CD4-positive, alpha-beta memory T cell (primary cell): ENCODE results near the gene UBXN7. TPM values are rescaled to one million over a fixed set of nuclear protein-coding genes. Genes with fewer than 3 reads are reported as not detected.
A peak's percentile ranks its signal among the peaks of the same experiment; 100 is the strongest.

Experiments used
- CTCF ChIA-PET: fragments of 350-600 bp; sonication (Branson Sonifier 250); formaldehyde crosslinking; loops from one replicate; lab custom pipeline; 2021; ENCODE audit warnings: inconsistent platforms; ENCODE audit not compliant: partially characterized antibody; lab: Charles Lee
- POLR2A ChIA-PET: fragments of 350-600 bp; sonication (Branson Sonifier 250); formaldehyde crosslinking; loops from one replicate; lab custom pipeline; 2021; ENCODE audit not compliant: partially characterized antibody; lab: Charles Lee
- DNase-seq, 5 donors: peaks; one replicate each; pipeline versions ENCODE4 v3.0.0 to v3.0.0-alpha.2; 2020 to 2022; ENCODE audit warnings: mixed read lengths in 1 of 5
- H3K27ac ChIP-seq: one replicate; pipeline ENCODE4 v1.7.0; 2013; ENCODE audit warnings: low read depth, low read length
- H3K27me3 ChIP-seq: 2 replicates; pipeline ENCODE4 v1.7.0; 2013; ENCODE audit warnings: mild to moderate bottlenecking, low read length, moderate library complexity; ENCODE audit not compliant: insufficient read depth
- H3K36me3 ChIP-seq: 2 replicates; pipeline ENCODE4 v1.7.0; 2013; ENCODE audit warnings: mild to moderate bottlenecking, low read length, moderate library complexity; ENCODE audit not compliant: insufficient read depth
- H3K4me1 ChIP-seq: 2 replicates; pipeline ENCODE4 v1.7.0; 2013; ENCODE audit warnings: mild to moderate bottlenecking, low read length, moderate library complexity; ENCODE audit not compliant: insufficient read depth
- H3K4me3 ChIP-seq, 2 donors: one replicate each; pipeline ENCODE4 v1.7.0; 2013; ENCODE audit warnings: low read length in 2 of 2, mild to moderate bottlenecking in 1 of 2
- H3K9me3 ChIP-seq, 2 donors: one replicate each; pipeline ENCODE4 v1.7.0; 2013; ENCODE audit warnings: low read length in 2 of 2, control low read depth in 1 of 2; ENCODE audit not compliant: control insufficient read depth in 1 of 2
- H3K27ac Mint-ChIP-seq, 7 donors: one replicate each; pipeline ENCODE4 v1.8.0; 2020 to 2021; ENCODE audit warnings: mixed read lengths in 7 of 7, mild to moderate bottlenecking in 6 of 7, inconsistent platforms in 3 of 7, moderate library complexity in 3 of 7
- H3K27me3 Mint-ChIP-seq, 2 donors: one replicate each; pipeline ENCODE4 v1.8.0; 2020 to 2021; ENCODE audit warnings: mixed read lengths in 2 of 2
- H3K36me3 Mint-ChIP-seq, 2 donors: one replicate each; pipeline ENCODE4 v1.8.0; 2020 to 2021; ENCODE audit warnings: mixed read lengths in 2 of 2, inconsistent platforms in 1 of 2, mild to moderate bottlenecking in 1 of 2
- H3K4me1 Mint-ChIP-seq, 4 donors: one replicate each; pipeline ENCODE4 v1.8.0; 2020 to 2021; ENCODE audit warnings: mixed read lengths in 4 of 4, mild to moderate bottlenecking in 1 of 4
- H3K4me3 Mint-ChIP-seq, 8 donors: one replicate each; pipeline ENCODE4 v1.8.0; 2020 to 2021; ENCODE audit warnings: mixed read lengths in 8 of 8, mild to moderate bottlenecking in 7 of 8, moderate library complexity in 6 of 8, inconsistent platforms in 3 of 8
- H3K9me3 Mint-ChIP-seq, 8 donors: one replicate each; pipeline ENCODE4 v1.8.0; 2020 to 2021; ENCODE audit warnings: mixed read lengths in 8 of 8, mild to moderate bottlenecking in 5 of 8, inconsistent platforms in 3 of 8, moderate library complexity in 1 of 8
- intact Hi-C: fragments of 100-400 bp; cut with micrococcal nuclease; formaldehyde crosslinking; loops from one replicate; pipeline ENCODE4 v1.15.1; 2023
- polyA plus RNA-seq, 2 donors: library from polyadenylated mRNA; unstranded; fragments of 300-500 nt; fragmentation: Illumina TruSeq; gene quantifications; one replicate each; pipeline ENCODE4 v1.2.3, GENCODE V29; 2021
- total RNA-seq, 2 experiments: library from RNA; stranded (reverse); gene quantifications; one replicate each; pipeline ENCODE4 v1.2.3, GENCODE V29; 2021

Gene UBXN7
- total and polyA plus RNA-seq, 4 experiments from 2014 or later = 16.8 to 90.8 (median 52.1) TPM

DNA sequence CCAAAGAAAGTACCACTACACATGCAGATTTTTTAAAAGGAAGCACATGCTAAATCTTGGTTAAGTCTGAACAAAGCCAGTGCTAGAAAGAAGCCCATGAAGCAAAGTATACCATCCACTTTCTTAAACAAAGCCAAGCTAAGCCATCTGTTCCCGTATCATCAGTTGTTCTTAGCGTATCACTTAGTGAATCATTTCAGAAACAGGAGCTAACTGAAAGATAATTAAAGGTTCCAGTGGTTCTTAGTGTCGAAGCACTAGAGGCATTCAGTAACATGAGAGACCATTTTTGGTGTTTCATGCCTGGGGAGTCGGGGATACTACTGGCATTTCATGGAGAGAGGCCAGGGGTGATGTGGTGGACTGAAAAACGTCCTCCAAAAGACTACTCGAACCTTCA is 12.8 kb downstream of the UBXN7 start:
- H3K4me1 Mint-ChIP-seq = peaks cover 40 to 70% (median 49%) of the 10 kb centered on the region in 4 donors
- CTCF ChIA-PET = interaction anchor here (1.5 kb wide), 1 partner anchor 103 kb away, joined by 3 read pairs; no protein-coding TSS in a partner anchor
- H3K4me3 Mint-ChIP-seq = no peak overlapping the region
- H3K36me3 Mint-ChIP-seq = peaks cover 6% of the 10 kb centered on the region in 2 donors
- DNase-seq = no peak
- H3K27ac Mint-ChIP-seq = peak overlapping the region in 1 of 7 donors; percentile 23
- no peaks in the 10 kb centered on the region for H3K9me3 Mint-ChIP-seq
- no peak overlapping the region for H3K27ac ChIP-seq
- H3K27me3 ChIP-seq = no peaks in the 10 kb centered on the region
- H3K27me3 Mint-ChIP-seq = no peaks in the 10 kb centered on the region
- H3K4me3 ChIP-seq = no peak overlapping the region
- H3K4me1 ChIP-seq = peaks cover 17% of the 10 kb centered on the region
- intact Hi-C loops = no loop called here
- H3K36me3 ChIP-seq = no peaks in the 10 kb centered on the region
- H3K9me3 ChIP-seq = no peaks in the 10 kb centered on the region
- POLR2A ChIA-PET = no interaction called here

DNA sequence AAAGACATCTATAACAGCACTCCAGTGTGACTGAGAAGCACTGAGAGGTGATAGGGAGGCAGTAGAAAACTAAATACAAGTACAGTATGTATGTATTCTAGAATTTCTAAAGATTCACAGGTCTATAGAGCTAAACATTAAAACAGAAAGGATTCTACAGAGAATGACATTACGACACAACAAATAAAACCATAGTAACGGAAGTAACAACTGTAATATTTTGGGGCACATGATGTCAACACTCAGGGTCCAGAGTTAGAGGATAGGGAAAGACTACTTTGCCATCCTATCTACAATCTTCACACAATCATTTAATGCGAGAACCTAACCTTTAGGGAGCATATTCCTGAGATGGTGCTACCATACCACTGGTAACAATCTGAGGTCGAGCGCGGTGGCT is 13.6 kb downstream of the UBXN7 start:
- H3K27ac ChIP-seq = no peak overlapping the region
- no peaks in the 10 kb centered on the region for H3K36me3 ChIP-seq
- H3K4me1 Mint-ChIP-seq = peaks cover 41 to 68% (median 52%) of the 10 kb centered on the region in 4 donors
- no peak overlapping the region for H3K4me3 Mint-ChIP-seq
- H3K36me3 Mint-ChIP-seq = peaks cover 6% of the 10 kb centered on the region in 2 donors
- intact Hi-C loops = no loop called here
- no peaks in the 10 kb centered on the region for H3K9me3 ChIP-seq
- no peaks in the 10 kb centered on the region for H3K27me3 ChIP-seq
- no peaks in the 10 kb centered on the region for H3K27me3 Mint-ChIP-seq
- CTCF ChIA-PET = interaction anchor here (1.5 kb wide), 1 partner anchor 104 kb away, joined by 3 read pairs; no protein-coding TSS in a partner anchor
- H3K9me3 Mint-ChIP-seq = no peaks in the 10 kb centered on the region
- H3K27ac Mint-ChIP-seq = peak overlapping the region in 1 of 7 donors; percentile 8
- DNase-seq = no peak
- peaks cover 19% of the 10 kb centered on the region for H3K4me1 ChIP-seq
- POLR2A ChIA-PET = no interaction called here
- H3K4me3 ChIP-seq = no peak overlapping the region

DNA sequence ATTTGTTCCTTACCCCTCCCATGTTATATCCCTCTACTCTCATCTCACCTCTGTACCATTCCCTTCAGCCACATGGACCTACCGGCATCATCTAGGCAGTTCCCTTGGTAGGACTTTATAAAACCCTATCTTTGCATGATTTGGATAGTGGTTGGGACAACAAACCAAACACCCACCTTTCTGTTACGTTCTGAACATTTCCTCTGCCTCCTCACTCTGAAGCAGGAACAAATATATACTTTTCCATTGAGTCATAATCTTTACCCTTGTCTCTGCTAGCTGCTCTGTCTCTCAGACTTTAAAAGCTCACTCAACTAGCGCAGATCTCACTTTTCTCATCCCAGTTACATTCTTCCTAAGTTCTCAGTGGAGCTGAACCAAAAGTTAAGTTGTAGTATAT is 17.8 kb downstream of the UBXN7 start:
- Histone ChIP-seq H3K4me1 (peaks cover 9% of the 10 kb centered on the region), H3K27me3 (no peaks in the 10 kb centered on the region), H3K36me3 (no peaks in the 10 kb centered on the region), H3K27ac (no peak overlapping the region), H3K9me3 (no peaks in the 10 kb centered on the region), H3K4me3 (no peak overlapping the region)
- no peak for DNase-seq
- peak overlapping the region in 1 of 8 donors; percentile 31 for H3K4me3 Mint-ChIP-seq
- intact Hi-C loops = no loop called here
- H3K27ac Mint-ChIP-seq = peak overlapping the region in 5 of 7 donors; percentile 7 to 82 (median 19)
- peaks cover 0 to 5% (median 0%) of the 10 kb centered on the region in 8 donors for H3K9me3 Mint-ChIP-seq
- H3K27me3 Mint-ChIP-seq = no peaks in the 10 kb centered on the region
- ChIA-PET CTCF (no interaction called here), POLR2A (no interaction called here)
- peaks cover 37 to 47% (median 43%) of the 10 kb centered on the region in 4 donors for H3K4me1 Mint-ChIP-seq
- peaks cover 10 to 11% of the 10 kb centered on the region in 2 donors for H3K36me3 Mint-ChIP-seq

DNA sequence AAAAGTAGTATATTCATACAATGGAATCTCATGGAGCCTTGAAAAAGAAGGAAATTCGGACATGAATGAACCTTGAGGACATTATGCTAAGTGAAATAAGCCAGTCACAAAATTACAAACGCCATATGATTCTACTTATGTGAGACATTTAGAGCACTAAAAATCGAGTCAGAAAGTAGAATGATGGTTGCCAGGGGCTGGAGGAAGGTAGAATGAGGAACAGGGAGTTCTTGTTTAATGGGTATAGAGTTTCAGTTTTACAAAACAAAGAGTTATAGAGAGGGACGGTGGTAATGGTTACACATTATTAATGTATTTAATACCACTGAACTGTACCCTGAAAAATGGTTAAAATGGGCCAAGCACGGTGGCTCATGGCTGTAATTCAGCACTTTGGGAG is 19.5 kb downstream of the UBXN7 start:
- Histone ChIP-seq H3K27me3 (no peaks in the 10 kb centered on the region), H3K36me3 (no peaks in the 10 kb centered on the region), H3K9me3 (no peaks in the 10 kb centered on the region), H3K27ac (no peak overlapping the region), H3K4me3 (no peak overlapping the region), H3K4me1 (peaks cover 9% of the 10 kb centered on the region)
- Mint-ChIP-seq H3K9me3 (peaks cover 0 to 10% (median 2%) of the 10 kb centered on the region in 8 donors), H3K4me3 (no peak overlapping the region), H3K27ac (no peak overlapping the region), H3K27me3 (no peaks in the 10 kb centered on the region), H3K36me3 (peaks cover 6 to 22% of the 10 kb centered on the region in 2 donors), H3K4me1 (peaks cover 35 to 45% (median 38%) of the 10 kb centered on the region in 4 donors)
- ChIA-PET CTCF (interaction anchor here (1.4 kb wide), 1 partner anchor 8 kb away, joined by 4 read pairs; no protein-coding TSS in a partner anchor), POLR2A (no interaction called here)
- intact Hi-C loops = no loop called here
- no peak for DNase-seq

DNA sequence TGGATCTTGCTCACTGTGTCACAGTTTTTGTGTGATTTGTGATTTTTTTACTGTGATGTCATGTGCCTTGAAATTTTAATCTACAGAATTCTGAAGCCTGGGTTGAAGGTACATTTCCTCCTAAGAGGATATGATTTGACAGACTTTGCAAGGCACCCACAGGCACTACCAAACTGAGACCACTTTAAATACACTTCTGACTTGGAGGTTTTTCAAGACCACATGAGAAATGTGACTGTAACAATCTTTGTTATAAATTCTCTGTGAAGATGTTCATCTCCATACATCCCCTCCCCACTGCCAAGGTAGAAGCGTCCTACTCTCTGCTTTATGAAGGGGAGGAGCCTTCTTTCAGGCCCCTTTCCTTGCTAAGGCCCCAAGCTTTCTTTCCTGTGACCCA is 22.8 kb downstream of the UBXN7 start:
- Mint-ChIP-seq H3K36me3 (peaks cover 20 to 25% of the 10 kb centered on the region in 2 donors), H3K27ac (peak overlapping the region in 2 of 7 donors; percentile 29 to 37), H3K9me3 (peaks cover 0 to 10% (median 2%) of the 10 kb centered on the region in 8 donors), H3K4me3 (no peak overlapping the region), H3K4me1 (peaks cover 23 to 31% (median 25%) of the 10 kb centered on the region in 4 donors), H3K27me3 (no peaks in the 10 kb centered on the region)
- Histone ChIP-seq H3K27me3 (no peaks in the 10 kb centered on the region), H3K4me3 (no peak overlapping the region), H3K27ac (no peak overlapping the region), H3K9me3 (no peaks in the 10 kb centered on the region), H3K4me1 (peaks cover 3% of the 10 kb centered on the region), H3K36me3 (no peaks in the 10 kb centered on the region)
- DNase-seq = no peak
- ChIA-PET POLR2A (interaction anchor here (0.7 kb wide), 1 partner anchor 136 kb away, joined by 4 read pairs; no protein-coding TSS in a partner anchor), CTCF (no interaction called here)
- intact Hi-C loops = no loop called here

DNA sequence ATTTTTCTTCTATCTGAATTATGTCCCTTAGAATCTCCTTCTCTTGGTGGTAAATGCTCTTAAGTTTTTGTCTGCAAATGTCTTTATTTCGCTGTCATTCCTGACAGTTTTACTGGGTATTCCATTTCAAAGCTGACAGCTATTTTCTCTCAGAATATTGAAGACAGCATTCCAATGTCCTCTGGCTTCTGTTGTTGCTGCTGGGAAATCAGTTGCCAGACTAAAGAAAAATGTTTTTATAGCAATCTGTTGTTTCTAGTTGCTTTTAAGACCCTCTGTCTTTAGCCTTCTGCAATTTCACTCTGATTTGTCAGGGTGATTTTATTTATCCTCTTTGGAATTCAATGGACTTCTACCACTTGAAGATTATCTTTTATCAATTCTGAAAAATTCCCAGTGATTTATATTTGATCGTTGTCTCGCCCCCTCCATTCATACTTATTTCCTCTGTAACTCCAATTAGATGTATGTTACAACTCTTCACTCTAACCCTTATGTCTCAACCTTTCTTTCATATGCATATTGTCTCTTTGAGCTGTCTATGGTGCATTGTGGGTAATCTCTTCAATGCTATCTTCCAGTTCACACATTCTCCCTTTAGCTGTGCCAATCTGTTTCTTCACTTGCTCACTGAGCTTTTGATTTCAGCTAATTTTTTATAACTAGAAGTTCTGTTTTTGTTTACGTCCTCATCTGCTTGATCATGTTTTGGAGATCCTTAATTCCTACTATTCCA is 23.5 kb downstream of the UBXN7 start:
- H3K36me3 ChIP-seq = no peaks in the 10 kb centered on the region
- no peaks in the 10 kb centered on the region for H3K4me1 ChIP-seq
- no peaks in the 10 kb centered on the region for H3K27me3 ChIP-seq
- intact Hi-C loops = no loop called here
- Mint-ChIP-seq H3K27ac (peak overlapping the region in 2 of 7 donors; percentile 62 to 82), H3K36me3 (peaks cover 20 to 25% of the 10 kb centered on the region in 2 donors), H3K4me3 (no peak overlapping the region), H3K27me3 (no peaks in the 10 kb centered on the region), H3K4me1 (peaks cover 21 to 28% (median 22%) of the 10 kb centered on the region in 4 donors), H3K9me3 (peaks cover 0 to 10% (median 2%) of the 10 kb centered on the region in 8 donors)
- no peak overlapping the region for H3K27ac ChIP-seq
- POLR2A ChIA-PET = no interaction called here
- DNase-seq = no peak
- H3K9me3 ChIP-seq = no peaks in the 10 kb centered on the region
- CTCF ChIA-PET = no interaction called here
- no peak overlapping the region for H3K4me3 ChIP-seq

DNA sequence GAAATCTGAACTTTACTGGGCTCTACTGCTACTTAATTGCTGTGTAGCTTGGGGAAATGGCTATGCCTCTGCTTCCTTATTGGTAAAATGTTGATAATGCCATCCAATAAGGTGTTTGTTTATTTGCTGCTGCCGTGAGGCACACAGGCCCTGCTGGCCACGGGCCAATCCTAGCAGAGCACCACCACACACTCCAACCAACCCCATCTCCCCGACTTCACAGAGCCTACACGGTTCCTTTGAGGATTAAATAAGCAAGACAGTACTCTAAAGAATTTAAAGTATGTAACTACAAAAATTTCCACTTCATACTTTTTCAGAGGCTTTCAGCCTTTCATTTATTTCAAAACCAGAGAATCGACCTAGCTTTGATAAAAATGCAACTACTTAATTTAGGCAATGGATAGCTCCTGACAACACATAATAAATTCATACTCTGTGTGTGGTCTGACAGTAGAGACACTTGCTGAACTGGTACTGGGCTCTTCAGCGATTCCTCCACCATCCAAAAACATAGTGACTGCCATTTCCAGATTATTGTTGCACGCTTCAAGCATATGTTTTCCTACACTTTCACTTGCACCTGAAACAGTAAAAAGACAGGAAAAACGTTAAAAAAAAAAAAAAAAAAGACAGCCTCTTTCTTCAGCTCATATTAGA is 25.3 kb downstream of the UBXN7 start:
- CTCF ChIA-PET = interaction anchor here (0.7 kb wide), 1 partner anchor 26 kb away, joined by 4 read pairs; no protein-coding TSS in a partner anchor
- Mint-ChIP-seq H3K4me3 (no peak overlapping the region), H3K9me3 (peaks cover 0 to 10% (median 2%) of the 10 kb centered on the region in 8 donors), H3K4me1 (peaks cover 15 to 17% (median 17%) of the 10 kb centered on the region in 4 donors), H3K36me3 (peaks cover 25 to 26% of the 10 kb centered on the region in 2 donors), H3K27me3 (no peaks in the 10 kb centered on the region), H3K27ac (no peak overlapping the region)
- no peaks in the 10 kb centered on the region for H3K27me3 ChIP-seq
- POLR2A ChIA-PET = no interaction called here
- H3K4me1 ChIP-seq = no peaks in the 10 kb centered on the region
- DNase-seq = no peak
- H3K4me3 ChIP-seq = no peak overlapping the region
- H3K36me3 ChIP-seq = no peaks in the 10 kb centered on the region
- no peaks in the 10 kb centered on the region for H3K9me3 ChIP-seq
- H3K27ac ChIP-seq = no peak overlapping the region
- intact Hi-C loops = no loop called here
